Erythroblast (primary cell): ENCODE results near the gene NTN1.

Experiments used
- GATA1 ChIP-seq: IDR thresholded peaks from 2 replicates; pipeline ENCODE4 v1.6.1; 2011; ENCODE audit warnings: low read depth, mild to moderate bottlenecking, control low read depth, low read length, moderate library complexity
- POLR2A ChIP-seq: IDR thresholded peaks from 2 replicates; pipeline ENCODE4 v1.6.1; 2011; ENCODE audit warnings: mild to moderate bottlenecking, low read length

DNA sequence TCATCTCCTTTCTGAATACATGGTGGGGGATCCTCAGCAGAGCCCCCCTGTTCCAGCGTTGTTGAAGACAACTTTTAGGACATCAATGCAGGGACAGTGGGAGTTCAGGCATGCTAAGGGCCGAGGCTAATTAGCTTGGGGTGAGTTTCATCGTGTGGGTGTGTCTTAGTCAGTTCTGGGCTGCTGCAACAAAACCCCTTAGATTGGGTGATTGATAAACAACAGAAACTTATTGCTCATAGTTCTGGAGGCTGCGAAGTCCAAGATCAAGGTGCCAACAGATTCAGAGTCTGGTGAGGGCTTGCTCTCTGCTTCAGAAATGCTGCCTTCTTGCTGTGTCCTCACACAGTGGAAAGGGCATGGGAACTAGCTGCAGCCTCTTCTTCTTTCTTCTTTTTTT is 214.0 kb downstream of the NTN1 start:
- TF ChIP-seq POLR2A (no peak), GATA1 (no peak)
